MM.1S (cell line): ENCODE measurements around the gene RAB31.

Experiments
- DNase-seq: peaks from one replicate; pipeline ENCODE4 v3.0.0-alpha.2; 2015
- H2AFZ ChIP-seq: fragments of 300-600 bp; sonication (generic); 2 replicates; pipeline ENCODE4 v1.6.0; 2016; ENCODE audit warnings: antibody characterized with exemption, low read length
- H3F3A ChIP-seq: fragments of 300-600 bp; sonication (generic); 2 replicates; pipeline ENCODE4 v1.6.1; 2016; ENCODE audit warnings: mild to moderate bottlenecking, antibody characterized with exemption, low read length, moderate library complexity, mixed read lengths; ENCODE audit not compliant: insufficient read depth
- H3K27ac ChIP-seq: fragments of 300-600 bp; sonication (generic); 2 replicates; pipeline ENCODE4 v1.5.1; 2016; ENCODE audit warnings: mild to moderate bottlenecking, low read length
- H3K27me3 ChIP-seq: fragments of 300-600 bp; sonication (generic); replicated peaks from 2 replicates; pipeline ENCODE4 v1.6.0; 2016; ENCODE audit warnings: low read length; ENCODE audit not compliant: insufficient read depth
- H3K36me3 ChIP-seq: fragments of 300-600 bp; sonication (generic); replicated peaks from 2 replicates; pipeline ENCODE4 v1.6.1; 2016; ENCODE audit warnings: mild to moderate bottlenecking, low read length, mixed read lengths; ENCODE audit not compliant: insufficient read depth
- H3K4me1 ChIP-seq: fragments of 300-600 bp; sonication (generic); 2 replicates; pipeline ENCODE4 v1.6.1; 2016; ENCODE audit warnings: low read length, mixed read lengths
- H3K4me2 ChIP-seq: fragments of 300-600 bp; sonication (generic); 2 replicates; pipeline ENCODE4 v1.6.0; 2016; ENCODE audit warnings: low read depth, low read length
- H3K4me3 ChIP-seq: fragments of 300-600 bp; sonication (generic); 2 replicates; pipeline ENCODE4 v1.5.1; 2016; ENCODE audit warnings: low read length, mixed read lengths
- H3K79me2 ChIP-seq: fragments of 300-600 bp; sonication (generic); 2 replicates; pipeline ENCODE4 v1.6.1; 2016; ENCODE audit warnings: mixed run types, low read length, mixed read lengths
- H3K9ac ChIP-seq: fragments of 300-600 bp; sonication (generic); 2 replicates; pipeline ENCODE4 v1.6.1; 2016; ENCODE audit warnings: low read length, mixed read lengths
- H3K9me2 ChIP-seq: fragments of 300-600 bp; sonication (generic); replicated peaks from 2 replicates; pipeline ENCODE4 v1.6.1; 2016; ENCODE audit warnings: mild to moderate bottlenecking, low read length, mixed read lengths; ENCODE audit not compliant: insufficient read depth
- H3K9me3 ChIP-seq: fragments of 300-600 bp; sonication (generic); replicated peaks from 2 replicates; pipeline ENCODE4 v1.6.1; 2016; ENCODE audit warnings: mild to moderate bottlenecking, low read length, mixed read lengths; ENCODE audit not compliant: insufficient read depth
- H4K20me1 ChIP-seq: fragments of 300-600 bp; sonication (generic); 2 replicates; pipeline ENCODE4 v1.6.1; 2016; ENCODE audit warnings: mild to moderate bottlenecking, low read length, moderate library complexity, mixed read lengths; ENCODE audit not compliant: insufficient read depth
- CTCF ChIP-seq: fragments of 300-600 bp; sonication (generic); IDR thresholded peaks from 2 replicates; pipeline ENCODE4 v1.5.1; 2016; ENCODE audit warnings: antibody characterized with exemption, low read length, mixed read lengths
- EZH2 ChIP-seq: fragments of 300-600 bp; sonication (generic); optimal IDR thresholded peaks from 2 replicates; pipeline ENCODE3; 2017; ENCODE audit warnings: low read depth, mild to moderate bottlenecking, antibody characterized with exemption, low read length, mixed read lengths
- EZH2phosphoT487 ChIP-seq: fragments of 300-600 bp; sonication (generic); IDR thresholded peaks from 2 replicates; pipeline ENCODE4 v1.6.1; 2018; ENCODE audit warnings: antibody characterized with exemption, low read length

RAB31 gene

GRCh38 chr18:9858642-9859041 is 150.5 kb downstream of the RAB31 start:
- TF ChIP-seq EZH2phosphoT487, result no peak
- no peak for TF ChIP-seq EZH2
- TF ChIP-seq CTCF, result no peak
- H3K27me3 ChIP-seq, result no peaks in the 10 kb centered on the region
- no peaks in the 10 kb centered on the region for H4K20me1 ChIP-seq

GRCh38 chr18:9859232-9859631 is 151.1 kb downstream of the RAB31 start:
- H3K27me3 ChIP-seq, result no peaks in the 10 kb centered on the region
- H3F3A ChIP-seq, result 0 out of 2 replicates have a peak, but pooled peaks cover 4% of the 10 kb centered on the region
- no peaks in the 10 kb centered on the region for H3K36me3 ChIP-seq
- H3K4me2 ChIP-seq, result no peak overlapping the region
- H3K9me2 ChIP-seq, result no peaks in the 10 kb centered on the region
- H3K79me2 ChIP-seq, result no peaks in the 10 kb centered on the region
- H3K4me3 ChIP-seq, result no peak overlapping the region
- H4K20me1 ChIP-seq, result no peaks in the 10 kb centered on the region
- TF ChIP-seq EZH2phosphoT487 (no peak), CTCF (no peak), EZH2 (no peak)
- H2AFZ ChIP-seq, result no peak overlapping the region
- no peaks in the 10 kb centered on the region for H3K9me3 ChIP-seq
- H3K4me1 ChIP-seq, result peaks cover 22% of the 10 kb centered on the region
- DNase-seq, result no peak
- no peak overlapping the region for H3K9ac ChIP-seq
- H3K27ac ChIP-seq, result no peak overlapping the region

More at GRCh38 chr18:9858642-9859041, 150.5 kb downstream of the RAB31 start:
- Histone ChIP-seq H3K27ac (no peak overlapping the region), H3K9me3 (no peaks in the 10 kb centered on the region), H3K4me3 (no peak overlapping the region), H3K4me2 (no peak overlapping the region), H3F3A (0 out of 2 replicates have a peak, but pooled peaks cover 4% of the 10 kb centered on the region), H3K36me3 (no peaks in the 10 kb centered on the region), H3K9ac (no peak overlapping the region), H3K9me2 (no peaks in the 10 kb centered on the region), H3K4me1 (peaks cover 22% of the 10 kb centered on the region), H3K79me2 (no peaks in the 10 kb centered on the region), H2AFZ (no peak overlapping the region)
- no peak for DNase-seq

DNA sequence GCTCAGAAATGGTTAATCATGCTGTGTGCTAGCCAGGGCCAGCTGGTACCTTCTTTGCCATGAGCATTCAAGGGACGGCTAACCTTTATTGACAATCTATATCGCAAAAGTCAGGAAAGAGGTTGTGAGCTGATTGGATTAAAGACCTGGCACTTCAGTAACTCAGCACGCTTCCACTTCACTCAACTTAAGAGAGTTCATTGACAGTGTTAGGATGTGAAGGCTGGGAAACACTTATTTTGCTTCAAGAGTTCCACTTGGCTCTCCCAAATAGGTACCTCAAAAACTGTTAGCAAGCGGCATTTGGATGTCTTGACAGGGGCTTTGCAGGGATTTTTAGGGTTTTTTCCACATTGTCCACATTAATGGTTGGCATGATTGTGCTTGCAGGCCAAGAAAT is 152.6 kb downstream of the RAB31 start:
- no peak overlapping the region for H3K4me3 ChIP-seq
- H3K9ac ChIP-seq, result no peak overlapping the region
- H3K9me3 ChIP-seq, result no peaks in the 10 kb centered on the region
- H3K79me2 ChIP-seq, result no peaks in the 10 kb centered on the region
- DNase-seq, result no peak
- H3K27ac ChIP-seq, result no peak overlapping the region; the same call in 1 of the 2 replicates
- 0 out of 2 replicates have a peak, but pooled peaks cover 4% of the 10 kb centered on the region for H3F3A ChIP-seq
- no peaks in the 10 kb centered on the region for H3K36me3 ChIP-seq
- no peaks in the 10 kb centered on the region for H3K27me3 ChIP-seq
- no peak overlapping the region for H3K4me2 ChIP-seq
- TF ChIP-seq EZH2phosphoT487, result no peak
- H3K4me1 ChIP-seq, result peaks cover 22% of the 10 kb centered on the region
- no peak overlapping the region for H2AFZ ChIP-seq
- no peaks in the 10 kb centered on the region for H4K20me1 ChIP-seq
- H3K9me2 ChIP-seq, result no peaks in the 10 kb centered on the region

DNA sequence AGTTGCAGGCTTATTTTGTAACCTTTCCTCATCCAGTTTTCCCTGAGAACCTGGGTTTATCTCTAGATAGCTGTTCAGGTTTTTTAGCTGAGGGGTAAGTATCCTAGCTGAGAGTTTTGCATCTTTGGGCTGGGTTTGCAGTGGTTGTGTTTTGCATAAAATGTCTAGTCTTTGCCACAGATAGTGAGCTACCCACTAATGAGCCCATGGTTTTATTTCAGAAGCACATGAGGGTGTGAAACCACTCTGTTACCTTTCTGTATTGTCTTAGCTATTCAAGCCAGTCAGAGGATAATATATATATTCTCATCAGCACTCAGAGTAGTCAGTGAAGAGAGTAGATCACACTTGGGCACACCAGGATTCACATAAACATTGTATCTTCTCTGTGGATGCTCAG is 153.1 kb downstream of the RAB31 start:
- no peak overlapping the region for H3K9ac ChIP-seq

More for the DNA sequence above, 153.1 kb downstream of the RAB31 start:
- DNase-seq, result peak; percentile 55
- Histone ChIP-seq H3F3A (0 out of 2 replicates have a peak, but pooled peaks cover 4% of the 10 kb centered on the region), H3K36me3 (no peaks in the 10 kb centered on the region), H3K4me1 (peaks cover 22% of the 10 kb centered on the region), H3K9me2 (no peaks in the 10 kb centered on the region), H3K4me3 (no peak overlapping the region), H3K4me2 (peak overlapping the region; percentile 53), H3K79me2 (no peaks in the 10 kb centered on the region), H3K9me3 (no peaks in the 10 kb centered on the region), H2AFZ (no peak overlapping the region), H3K27ac (peak overlapping the region; percentile 60; the same call in 1 of the 2 replicates), H3K27me3 (no peaks in the 10 kb centered on the region), H4K20me1 (no peaks in the 10 kb centered on the region)
- TF ChIP-seq EZH2phosphoT487 (no peak), EZH2 (no peak), CTCF (no peak)
